ENCODE results near the gene ZKSCAN8.

ZKSCAN8 gene

GRCh38 chr6:28182255-28182654 is 40.6 kb downstream of the ZKSCAN8 start:
- Histone ChIP-seq H3K9me2 (replicated peaks; ENCODE audit: control insufficient read depth, low read length) (no peaks in the 10 kb centered on the region), H3K27ac (ENCODE audit: low read depth, low read length) (no peak overlapping the region), H3K4me2 (ENCODE audit: low read length) (no peak overlapping the region), H3F3A (ENCODE audit: control insufficient read depth, insufficient read depth) (no peaks in the 10 kb centered on the region), H3K4me3 (ENCODE audit: low read length) (no peak overlapping the region), H3K36me3 (ENCODE audit: control insufficient read depth, low read length) (no peaks in the 10 kb centered on the region), H4K20me1 (ENCODE audit: control insufficient read depth, insufficient read depth, low read depth, low read length) (no peaks in the 10 kb centered on the region), H3K27me3 (ENCODE audit: control insufficient read depth, low read length) (no peaks in the 10 kb centered on the region), H3K79me2 (ENCODE audit: control insufficient read depth, low read length) (no peaks in the 10 kb centered on the region), H3K4me1 (ENCODE audit: control insufficient read depth, low read length) (no peaks in the 10 kb centered on the region), H3K9me3 (ENCODE audit: control insufficient read depth, insufficient read depth, low read length) (peaks cover 3% of the 10 kb centered on the region)
- TF ChIP-seq CTCF (IDR thresholded peaks at IDR 0.05; ENCODE audit: low read depth, low read length, poor library complexity, severe bottlenecking), result no peak
- TF ChIP-seq EZH2phosphoT487 (IDR thresholded peaks at IDR 0.05; ENCODE audit: borderline replicate concordance, low read length), result no peak

- H3K36me3 ChIP-seq (ENCODE audit: control insufficient read depth, low read length), result no peaks in the 10 kb centered on the region
- H3K27ac ChIP-seq (ENCODE audit: low read depth, low read length), result no peak overlapping the region
Measured at GRCh38 chr6:28188111-28188979, 46.7 kb downstream of the ZKSCAN8 start.

GRCh38 chr6:28200020-28200419 is 58.3 kb downstream of the ZKSCAN8 start:
- H3K36me3 ChIP-seq (ENCODE audit: control insufficient read depth, low read length), result 0 out of 2 replicates have a peak, but pooled peaks cover 3% of the 10 kb centered on the region
- H3F3A ChIP-seq (ENCODE audit: control insufficient read depth, insufficient read depth), result no peaks in the 10 kb centered on the region
- H3K4me1 ChIP-seq (ENCODE audit: control insufficient read depth, low read length), result peaks cover 22% of the 10 kb centered on the region
- no peaks in the 10 kb centered on the region for H4K20me1 ChIP-seq (ENCODE audit: control insufficient read depth, insufficient read depth, low read depth, low read length)
- peaks cover 20% of the 10 kb centered on the region; the same call in 1 of the 2 replicates for H3K9me3 ChIP-seq (ENCODE audit: control insufficient read depth, insufficient read depth, low read length)
- TF ChIP-seq EZH2phosphoT487 (IDR thresholded peaks at IDR 0.05; ENCODE audit: borderline replicate concordance, low read length), result no peak
- TF ChIP-seq CTCF (IDR thresholded peaks at IDR 0.05; ENCODE audit: low read depth, low read length, poor library complexity, severe bottlenecking), result no peak
- no peak overlapping the region for H3K4me2 ChIP-seq (ENCODE audit: low read length)
- H3K9me2 ChIP-seq (replicated peaks; ENCODE audit: control insufficient read depth, low read length), result no peaks in the 10 kb centered on the region
- no peak overlapping the region for H3K4me3 ChIP-seq (ENCODE audit: low read length)
- H3K27ac ChIP-seq (ENCODE audit: low read depth, low read length), result no peak overlapping the region
- H3K27me3 ChIP-seq (ENCODE audit: control insufficient read depth, low read length), result no peaks in the 10 kb centered on the region
- H3K79me2 ChIP-seq (ENCODE audit: control insufficient read depth, low read length), result no peaks in the 10 kb centered on the region

More at GRCh38 chr6:28188111-28188979, 46.7 kb downstream of the ZKSCAN8 start:
- Histone ChIP-seq H3K4me2 (ENCODE audit: low read length) (no peak overlapping the region), H3K79me2 (ENCODE audit: control insufficient read depth, low read length) (no peaks in the 10 kb centered on the region), H3K9me3 (ENCODE audit: control insufficient read depth, insufficient read depth, low read length) (peaks cover 37% of the 10 kb centered on the region), H3K9me2 (replicated peaks; ENCODE audit: control insufficient read depth, low read length) (no peaks in the 10 kb centered on the region), H4K20me1 (ENCODE audit: control insufficient read depth, insufficient read depth, low read depth, low read length) (no peaks in the 10 kb centered on the region), H3K27me3 (ENCODE audit: control insufficient read depth, low read length) (no peaks in the 10 kb centered on the region), H3F3A (ENCODE audit: control insufficient read depth, insufficient read depth) (no peaks in the 10 kb centered on the region), H3K4me1 (ENCODE audit: control insufficient read depth, low read length) (no peaks in the 10 kb centered on the region), H3K4me3 (ENCODE audit: low read length) (no peak overlapping the region)
- TF ChIP-seq CTCF (IDR thresholded peaks at IDR 0.05; ENCODE audit: low read depth, low read length, poor library complexity, severe bottlenecking), result no peak
- no peak for TF ChIP-seq EZH2phosphoT487 (IDR thresholded peaks at IDR 0.05; ENCODE audit: borderline replicate concordance, low read length)

Data from DOHH2 (cell line).